GM12874 (cell line): ENCODE measurements around the gene CACNA2D1.

Experiments used
- TF ChIP-seq, protein P1 (sequence below): IDR thresholded peaks from 2 replicates; pipeline ENCODE4 v1.5.1; 2011; ENCODE audit warnings: low read depth, mild to moderate bottlenecking, control low read depth, low read length, moderate library complexity; ENCODE audit not compliant: insufficient read depth

Gene CACNA2D1

DNA sequence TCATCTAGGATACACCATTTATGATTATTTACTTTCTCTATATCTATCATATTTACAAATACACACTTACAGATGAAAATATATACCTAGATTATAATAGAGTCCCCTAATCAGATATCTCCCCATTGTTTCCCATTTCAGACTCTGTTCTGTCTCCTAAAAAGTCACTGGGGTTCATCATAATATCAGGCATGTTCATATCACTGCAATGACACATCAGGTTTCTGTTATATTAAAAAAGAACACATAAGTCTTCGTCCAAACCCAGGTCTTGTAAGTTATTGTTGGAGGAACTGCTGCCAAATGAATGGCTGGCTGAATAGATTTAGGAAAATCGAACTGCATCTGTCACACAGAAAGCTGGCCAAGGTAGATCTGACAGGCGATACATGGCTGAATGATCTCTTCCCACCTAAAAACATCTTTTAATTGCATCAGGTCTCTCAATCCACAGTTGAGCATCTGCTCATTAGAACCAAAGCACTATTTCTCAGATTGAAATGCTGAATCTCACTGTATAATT lies 178.7 kb downstream of the CACNA2D1 start:
- TF ChIP-seq, protein P1, sequence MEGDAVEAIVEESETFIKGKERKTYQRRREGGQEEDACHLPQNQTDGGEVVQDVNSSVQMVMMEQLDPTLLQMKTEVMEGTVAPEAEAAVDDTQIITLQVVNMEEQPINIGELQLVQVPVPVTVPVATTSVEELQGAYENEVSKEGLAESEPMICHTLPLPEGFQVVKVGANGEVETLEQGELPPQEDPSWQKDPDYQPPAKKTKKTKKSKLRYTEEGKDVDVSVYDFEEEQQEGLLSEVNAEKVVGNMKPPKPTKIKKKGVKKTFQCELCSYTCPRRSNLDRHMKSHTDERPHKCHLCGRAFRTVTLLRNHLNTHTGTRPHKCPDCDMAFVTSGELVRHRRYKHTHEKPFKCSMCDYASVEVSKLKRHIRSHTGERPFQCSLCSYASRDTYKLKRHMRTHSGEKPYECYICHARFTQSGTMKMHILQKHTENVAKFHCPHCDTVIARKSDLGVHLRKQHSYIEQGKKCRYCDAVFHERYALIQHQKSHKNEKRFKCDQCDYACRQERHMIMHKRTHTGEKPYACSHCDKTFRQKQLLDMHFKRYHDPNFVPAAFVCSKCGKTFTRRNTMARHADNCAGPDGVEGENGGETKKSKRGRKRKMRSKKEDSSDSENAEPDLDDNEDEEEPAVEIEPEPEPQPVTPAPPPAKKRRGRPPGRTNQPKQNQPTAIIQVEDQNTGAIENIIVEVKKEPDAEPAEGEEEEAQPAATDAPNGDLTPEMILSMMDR: no peak

DNA sequence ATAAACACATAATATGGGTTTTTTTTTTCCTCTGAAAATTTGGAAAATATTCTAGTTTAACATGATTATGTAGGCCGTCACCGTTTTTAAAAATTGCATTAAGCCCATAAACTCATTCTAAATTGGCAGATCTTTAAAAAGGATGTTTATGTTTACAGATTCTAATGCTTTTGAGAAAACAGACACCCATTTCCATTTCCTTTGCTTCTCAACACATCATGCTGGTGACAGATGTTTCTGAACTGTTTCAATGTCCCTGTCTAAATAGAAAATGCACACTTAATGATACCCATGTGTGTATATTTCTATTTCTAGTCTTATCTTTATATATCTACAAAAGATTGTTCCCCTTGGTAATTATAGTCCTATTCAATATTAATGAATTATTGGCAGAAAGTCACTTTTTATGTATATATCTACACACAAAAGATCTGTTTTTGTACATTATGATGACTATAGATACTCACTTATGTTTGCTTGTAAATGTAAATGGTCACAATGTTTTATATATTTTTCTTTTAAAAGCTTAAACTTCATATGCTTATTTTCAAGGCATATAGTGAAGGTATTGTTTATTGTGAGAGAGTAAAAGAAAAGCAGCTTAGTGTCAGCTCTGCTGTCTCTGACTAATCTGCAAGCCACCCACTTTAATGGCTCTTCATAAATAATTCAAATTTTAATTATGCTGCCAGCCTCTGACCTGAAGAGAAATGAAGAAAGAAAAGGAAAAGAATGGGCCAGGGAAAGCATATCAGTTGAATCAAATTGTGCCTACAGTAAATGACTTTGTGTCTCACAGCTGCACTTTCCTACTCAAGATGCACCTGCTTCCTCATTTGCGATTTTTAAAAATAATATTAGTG lies 179.4 kb downstream of the CACNA2D1 start:
- TF ChIP-seq, protein P1: no peak

DNA sequence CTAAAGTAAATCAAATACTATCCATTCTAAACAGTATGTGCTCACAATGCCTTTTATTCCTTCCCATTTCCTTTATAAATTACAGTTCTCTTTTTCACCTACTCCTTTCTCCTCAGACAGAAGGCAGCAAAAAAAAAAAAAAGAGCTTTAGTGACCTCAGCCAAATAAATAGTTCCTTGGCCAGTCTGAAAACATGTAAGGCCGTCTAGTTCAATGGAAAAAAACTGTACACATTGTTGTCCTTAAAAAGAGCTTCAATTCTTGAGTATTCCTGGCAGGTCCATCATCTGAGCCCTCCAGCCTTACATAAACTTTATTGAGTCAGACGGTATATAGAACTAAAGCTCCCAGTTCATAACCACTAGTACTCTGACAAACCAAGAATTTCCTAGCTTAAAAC lies 185.4 kb downstream of the CACNA2D1 start:
- TF ChIP-seq, protein P1: no peak

DNA sequence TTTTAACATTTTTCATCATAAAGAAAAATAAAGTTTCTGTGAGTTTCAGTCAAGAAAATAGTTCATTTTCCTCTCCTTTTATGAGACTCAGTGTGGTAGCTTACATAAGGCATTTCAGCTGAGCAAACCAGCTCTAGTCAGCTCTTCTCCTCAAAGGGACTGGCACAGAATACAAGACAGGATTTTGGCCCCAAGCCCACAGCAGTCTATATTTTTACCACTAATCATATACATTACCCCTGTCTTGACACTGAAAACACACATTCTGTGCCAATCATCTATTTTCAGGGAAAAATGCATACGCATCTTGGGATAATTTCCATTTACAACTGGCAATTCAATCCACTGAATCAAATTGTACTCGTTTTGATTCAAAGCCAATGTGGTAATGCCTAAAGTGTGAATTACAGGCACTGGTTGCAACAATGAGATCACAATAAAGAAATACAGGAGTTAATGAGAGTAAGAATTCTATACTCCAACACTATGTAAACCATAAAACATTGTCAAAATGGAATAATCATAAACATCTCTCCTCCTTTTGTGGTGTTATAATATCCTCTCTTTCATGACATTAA lies 186.4 kb downstream of the CACNA2D1 start:
- TF ChIP-seq, protein P1: no peak

DNA sequence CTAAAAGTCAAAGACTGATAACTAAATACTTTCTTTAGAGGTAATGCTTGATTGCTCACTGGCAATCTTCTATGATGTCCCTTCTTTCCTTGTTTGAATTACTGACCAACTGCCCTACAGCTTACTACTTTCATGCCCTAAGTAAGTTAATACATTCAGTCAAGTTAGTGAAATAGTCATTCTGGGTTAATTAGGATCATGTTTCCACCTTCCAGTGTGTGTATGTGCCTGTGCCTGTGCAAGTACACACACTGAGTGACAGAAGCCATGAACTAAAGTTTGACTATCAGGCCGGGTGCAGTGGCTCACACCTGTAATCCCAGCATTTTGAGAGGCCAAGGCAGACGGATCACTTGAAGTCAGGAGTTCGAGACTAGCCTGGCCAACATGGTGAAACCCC lies 187.9 kb downstream of the CACNA2D1 start:
- TF ChIP-seq, protein P1: no peak

DNA sequence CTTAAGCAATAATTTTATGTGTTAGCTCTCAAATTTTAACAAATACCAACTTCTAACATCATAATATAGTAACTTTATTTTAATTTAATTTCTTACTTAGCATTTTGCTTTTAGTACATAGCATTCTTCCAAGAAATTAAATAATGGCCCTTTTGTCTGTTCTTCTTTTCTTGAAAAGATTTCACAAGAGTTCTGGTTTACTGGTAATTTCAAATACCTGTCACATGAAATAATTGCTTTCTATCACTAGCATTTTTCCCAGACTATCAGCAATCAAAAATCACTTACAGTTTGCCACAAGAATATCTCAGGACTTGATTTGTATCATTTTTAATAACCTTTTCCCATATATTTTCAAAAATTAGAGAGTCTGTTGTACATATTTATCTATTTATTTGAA lies 193.0 kb downstream of the CACNA2D1 start:
- TF ChIP-seq, protein P1: no peak

DNA sequence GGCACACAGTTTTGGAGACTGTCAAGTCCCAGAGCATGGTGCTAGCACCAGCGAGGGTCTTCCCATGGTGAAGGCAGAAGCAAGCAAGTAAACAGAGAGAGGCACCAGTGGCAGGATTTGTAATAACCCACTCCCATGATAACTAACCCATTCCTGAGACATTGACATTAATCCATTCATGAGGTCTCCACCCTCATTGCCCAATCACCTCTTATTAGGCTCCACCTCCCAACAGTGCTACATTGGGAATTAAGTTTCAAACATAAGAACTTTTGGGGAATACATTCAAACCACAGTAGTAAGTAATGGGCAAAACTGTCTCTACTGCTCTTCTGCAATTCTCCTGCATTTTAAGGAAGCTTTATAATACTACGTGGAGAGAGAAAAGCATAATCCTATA lies 193.6 kb downstream of the CACNA2D1 start:
- TF ChIP-seq, protein P1: no peak
